Mammary microvascular endothelial cell (primary cell): ENCODE results near the gene ATP1A2. TPM values are rescaled to one million over a fixed set of nuclear protein-coding genes. Genes with fewer than 3 reads are reported as not detected.

Experiments
- total RNA-seq: library from RNA; depleted of rRNA; stranded (reverse); fragments of >200 nt; gene quantifications from 2 replicates; pipeline ENCODE4 v1.2.3, GENCODE V29; 2015

The ATP1A2 gene
- not detected in 2 replicates for total RNA-seq

DNA sequence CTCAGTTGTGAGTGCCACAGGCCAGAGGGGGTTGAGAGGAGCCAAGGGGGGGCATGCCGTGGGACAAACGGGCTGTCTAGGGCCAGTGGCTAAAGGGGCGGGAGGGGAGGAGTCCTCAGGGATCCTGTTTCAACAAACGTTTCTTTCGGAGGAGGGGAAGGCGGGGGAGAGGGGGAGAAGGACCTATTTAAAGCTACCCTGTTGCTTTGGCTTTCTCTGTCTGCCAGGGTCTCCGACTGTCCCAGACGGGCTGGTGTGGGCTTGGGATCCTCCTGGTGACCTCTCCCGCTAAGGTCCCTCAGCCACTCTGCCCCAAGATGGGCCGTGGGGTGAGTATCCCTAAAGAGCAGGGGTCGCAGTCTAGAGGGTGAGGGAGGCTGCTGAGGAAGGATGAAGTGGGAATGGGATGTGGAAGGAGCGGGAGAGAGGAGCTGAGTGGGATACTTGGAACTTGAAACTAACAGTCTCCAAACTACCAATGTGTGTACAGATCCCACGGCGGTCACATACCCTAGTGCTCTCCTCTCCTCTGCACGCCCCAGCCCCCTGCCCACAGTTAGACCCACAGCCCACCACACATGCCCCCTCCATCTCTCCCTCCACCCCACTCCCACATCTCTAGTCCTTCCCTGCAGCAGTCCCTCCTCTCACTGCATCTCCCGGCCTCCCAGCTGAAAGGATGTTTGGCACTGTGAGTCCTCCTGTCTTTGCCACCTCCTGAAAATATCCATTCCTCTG lies at the start of gene ATP1A2:
TSS of gene ATP1A2 (plus strand) at position 215 of the 738 bp plus-strand sequence. CDS start at position 318, 103 bp downstream.

DNA sequence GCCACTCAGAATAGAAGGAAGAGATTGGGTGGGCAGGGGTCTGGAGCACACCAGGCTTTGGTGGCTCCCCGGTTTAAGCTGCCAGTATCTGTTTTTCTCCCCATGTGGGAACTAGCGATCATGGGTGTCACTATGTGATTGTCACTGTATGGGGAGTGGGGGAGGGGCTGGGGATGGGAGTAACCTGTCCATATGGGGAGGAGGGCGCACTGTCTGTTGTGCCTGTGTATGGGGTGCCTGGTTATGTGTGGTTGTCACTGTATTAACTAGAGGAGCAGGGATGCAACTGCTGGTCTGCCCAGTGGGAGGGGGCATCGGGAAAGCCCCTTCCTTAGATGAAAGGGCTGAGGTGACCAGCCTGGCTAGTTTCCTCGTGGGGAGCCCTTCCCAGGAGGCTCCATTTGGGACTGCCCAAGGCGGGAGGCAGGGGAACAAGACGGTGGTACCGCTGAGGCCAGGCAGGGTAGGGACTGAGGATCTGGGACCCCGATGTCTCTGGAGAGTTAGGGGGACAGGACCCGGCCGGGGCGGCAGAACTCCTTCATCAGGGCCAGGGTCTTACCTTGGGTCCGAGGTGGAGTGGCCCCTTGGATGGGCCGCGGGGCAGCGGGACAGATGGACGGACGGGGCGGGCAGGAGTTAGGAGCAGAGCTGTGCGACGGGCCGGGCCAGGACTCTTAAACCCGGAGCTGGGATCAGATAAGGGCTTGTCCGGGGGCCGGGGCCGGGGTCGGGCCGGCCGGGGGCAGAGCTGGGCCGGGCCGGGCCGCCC lies 45.9 kb upstream of the ATP1A2 start, which contains the start of gene KCNJ10:
TSS of gene KCNJ10 (minus strand) at position 701 of the 772 bp plus-strand sequence. CDS start 27,628 bp downstream, outside the sequence.

DNA sequence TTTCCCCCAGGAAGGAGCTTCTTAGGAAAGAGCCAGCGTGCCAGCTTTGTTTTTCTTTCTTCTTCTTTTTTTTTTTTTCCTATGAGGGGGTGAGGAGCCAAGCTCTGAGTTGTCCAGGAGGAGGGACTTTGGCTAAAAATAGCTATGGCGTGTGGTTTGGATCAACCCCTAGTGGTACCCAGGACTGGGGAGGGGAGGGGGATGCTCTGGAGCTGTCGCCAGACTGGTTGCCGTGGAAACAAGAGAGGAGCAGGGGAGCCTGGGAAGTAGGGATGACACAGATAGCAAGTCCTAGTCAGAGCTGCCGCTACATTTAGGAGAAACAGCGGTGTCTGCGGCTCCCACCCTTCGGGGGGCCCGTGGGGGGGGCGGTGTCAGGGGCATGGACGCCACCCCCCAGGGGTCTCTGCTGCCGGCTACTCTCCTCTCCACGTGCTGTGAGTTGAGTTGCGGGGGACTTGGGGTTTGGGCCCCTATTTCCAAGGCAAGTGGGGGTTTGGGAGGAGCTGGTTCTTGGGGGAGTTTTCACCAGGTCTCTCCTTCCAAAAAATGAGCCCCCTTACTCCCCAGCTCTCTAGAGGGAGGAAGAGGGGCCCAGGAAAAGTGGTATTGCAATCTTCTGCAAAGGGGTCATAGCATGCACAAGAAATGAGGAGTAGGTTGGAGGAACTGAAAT lies 34.2 kb upstream of the ATP1A2 start, which contains the start of gene KCNJ9:
TSS of gene KCNJ9 (plus strand) at position 278 of the 676 bp plus-strand sequence. CDS start 2,493 bp downstream, outside the sequence.

DNA sequence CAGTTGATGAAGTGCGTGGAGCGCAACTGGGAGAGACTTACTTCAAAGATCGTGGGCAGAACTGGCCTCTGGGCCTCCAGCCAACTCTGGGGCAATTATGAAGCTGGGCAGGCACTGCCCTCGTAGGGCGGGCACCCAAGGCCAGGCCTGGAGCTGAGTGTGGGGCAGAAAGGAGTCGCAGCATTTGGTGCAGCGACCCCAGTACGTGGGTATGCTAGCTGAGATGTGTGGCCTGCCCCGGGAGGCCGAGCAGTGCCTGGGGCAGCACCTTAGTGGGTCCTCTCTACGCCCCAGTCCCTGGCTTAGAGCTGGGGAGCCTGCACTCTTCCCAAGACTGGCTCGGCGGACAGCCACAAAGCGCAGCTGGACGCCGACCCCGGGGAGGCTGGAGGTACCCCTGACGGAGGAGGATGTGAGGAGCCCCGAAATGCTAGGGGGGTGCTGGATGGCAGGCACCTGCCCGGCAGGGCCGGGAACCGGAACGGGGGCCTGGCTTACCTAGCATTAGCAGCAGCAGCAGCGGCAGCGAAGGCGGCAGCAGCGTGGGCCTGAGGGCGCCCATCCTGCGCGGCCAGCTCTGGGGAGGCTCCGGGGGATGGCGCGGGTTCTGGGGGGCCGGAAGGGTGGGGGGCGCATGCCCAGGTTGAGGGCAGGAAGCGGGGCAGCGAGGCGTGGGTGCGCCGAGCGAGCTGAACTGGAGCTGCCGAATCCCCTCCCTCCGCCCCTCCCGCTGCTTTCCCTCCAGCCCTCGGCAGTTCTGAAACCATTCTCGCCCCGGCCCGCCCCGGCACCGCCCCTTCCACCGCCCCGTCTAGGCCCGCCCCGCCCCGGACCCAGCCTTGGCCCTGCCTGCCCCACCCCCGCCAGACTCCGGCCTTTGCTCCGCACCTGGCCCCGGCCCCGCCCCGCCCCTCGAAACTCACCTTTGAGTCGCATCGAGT lies 17.4 kb upstream of the ATP1A2 start, which contains the start of gene IGSF8:
TSS of gene IGSF8 (minus strand) at position 709 of the 941 bp plus-strand sequence. CDS start at position 562, 147 bp downstream.

DNA sequence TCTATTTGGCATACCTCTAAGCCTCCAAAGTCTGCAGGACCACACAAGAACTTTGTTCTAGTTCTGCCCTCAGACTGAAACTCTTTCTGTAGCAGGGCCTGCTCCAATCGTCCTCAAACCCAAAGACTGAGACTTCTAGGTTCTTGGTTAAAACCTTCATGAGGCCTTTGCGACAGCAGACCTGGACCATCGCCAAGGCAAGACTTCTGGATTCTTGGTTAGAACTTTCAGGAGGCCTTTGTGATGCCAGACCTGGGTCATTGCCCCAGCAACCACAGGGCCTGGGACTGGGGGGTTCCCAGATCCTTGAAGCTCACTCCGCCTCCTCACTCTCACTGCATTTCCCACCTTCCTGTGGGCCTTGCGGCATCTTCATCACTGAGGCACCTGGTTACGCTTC lies 35.7 kb downstream of the ATP1A2 start, which contains the start of gene ATP1A4:
TSS of gene ATP1A4 (plus strand) at position 301 of the 400 bp plus-strand sequence. CDS start 438 bp downstream, outside the sequence.

DNA sequence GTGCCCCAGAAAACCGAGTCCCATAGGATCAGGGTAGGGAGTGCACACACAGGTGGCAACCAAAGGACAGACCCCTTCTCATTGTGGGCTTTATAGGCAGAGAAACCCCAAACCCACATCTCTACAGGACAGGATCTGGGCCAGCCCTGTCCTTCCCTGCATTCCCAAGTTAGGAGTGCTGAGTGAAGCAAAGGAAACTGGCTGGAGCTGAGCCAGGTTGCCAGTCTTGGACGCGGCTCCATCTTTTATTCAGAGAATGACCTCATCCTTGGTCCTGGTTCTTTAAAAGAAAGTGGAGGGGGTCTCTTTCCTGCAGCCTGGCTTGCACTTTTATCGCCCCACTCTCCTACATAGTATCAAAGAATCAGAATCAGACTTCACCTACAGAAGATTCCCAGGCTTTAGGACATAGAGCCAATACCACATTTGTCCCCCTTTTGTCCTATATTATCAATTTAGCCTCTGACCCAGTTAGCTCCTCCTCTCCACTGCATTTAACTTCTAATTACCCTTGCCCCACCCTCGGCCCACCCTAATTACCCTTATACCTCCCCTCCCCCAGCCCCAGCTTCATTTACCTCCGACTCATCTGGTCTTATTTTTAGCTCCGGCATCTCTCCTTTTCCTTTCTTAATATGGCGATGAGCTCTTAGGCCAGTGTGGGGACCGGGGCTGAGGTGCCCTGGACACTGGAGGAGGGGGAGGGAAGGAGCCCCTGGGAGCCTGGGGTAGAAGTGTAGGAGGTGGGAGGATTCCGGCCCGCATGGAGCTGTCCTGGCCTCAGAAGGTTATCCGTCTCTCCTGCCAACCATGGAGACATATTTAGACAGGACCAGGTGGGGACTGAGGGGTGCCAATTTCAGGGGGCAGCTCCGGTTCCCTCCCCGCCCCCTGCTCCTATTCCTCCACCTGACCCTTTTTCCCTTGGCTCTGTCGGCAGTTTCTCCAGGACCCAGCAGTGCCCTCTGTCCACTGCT lies 74.4 kb downstream of the ATP1A2 start, which contains the start of gene CASQ1:
TSS of gene CASQ1 (plus strand) at position 927 of the 977 bp plus-strand sequence. CDS start 177 bp downstream, outside the sequence.

Other genes with a start within 250 kb of the ATP1A2 start
- gene CFAP45, start 215.6 kb upstream of the ATP1A2 start, total RNA-seq = 0.89 and 1.9 TPM in 2 replicates
- gene TAGLN2, start 190.3 kb upstream of the ATP1A2 start, total RNA-seq = 869 and 920 TPM in 2 replicates
- gene IGSF9, start 170.1 kb upstream of the ATP1A2 start, total RNA-seq = not detected in 2 replicates
- not detected in 2 replicates for gene SLAMF9, start 161.5 kb upstream of the ATP1A2 start, total RNA-seq
- 2.0 and 3.1 TPM in 2 replicates for gene PIGM, start 83.8 kb upstream of the ATP1A2 start, total RNA-seq
- gene KCNJ10, start 45.6 kb upstream of the ATP1A2 start, total RNA-seq = not detected in 2 replicates
- not detected in 2 replicates for gene KCNJ9, start 34.2 kb upstream of the ATP1A2 start, total RNA-seq
- gene IGSF8, start 17.1 kb upstream of the ATP1A2 start, total RNA-seq = 7.1 and 7.4 TPM in 2 replicates
- gene ATP1A4, start 35.8 kb downstream of the ATP1A2 start, total RNA-seq = not detected in 2 replicates
- gene CASQ1, start 74.8 kb downstream of the ATP1A2 start, total RNA-seq = not detected in 2 replicates
- 143 TPM in 2 replicates for gene PEA15, start 89.6 kb downstream of the ATP1A2 start, total RNA-seq
- 43.9 and 49.2 TPM in 2 replicates for gene DCAF8, start 146.8 kb downstream of the ATP1A2 start, total RNA-seq
- gene PEX19, start 169.4 kb downstream of the ATP1A2 start, total RNA-seq = 28.4 and 29.1 TPM in 2 replicates
- 114 and 125 TPM in 2 replicates for gene COPA, start 227.5 kb downstream of the ATP1A2 start, total RNA-seq
- gene NCSTN, start 227.6 kb downstream of the ATP1A2 start, total RNA-seq = 71.8 and 79.2 TPM in 2 replicates